ENCODE data around the gene PCDH15.
"Not testable (repeated sequence)": the region's sequence is repeated elsewhere in the genome, so short reads cannot be mapped to it uniquely, and the experiment has no call there.

PCDH15 gene

GRCh38 chr10:53980210-53980609, 820.8 kb downstream of the PCDH15 start:
- DNase-seq (ENCODE audit: low read depth), result no peak

- no peak for DNase-seq (ENCODE audit: low read depth)
Observed at GRCh38 chr10:53978301-53978700, 822.7 kb downstream of the PCDH15 start.

GRCh38 chr10:53977267-53977666, 823.8 kb downstream of the PCDH15 start:
- DNase-seq (ENCODE audit: low read depth), result no peak

GRCh38 chr10:53957401-53957800, 843.6 kb downstream of the PCDH15 start:
- DNase-seq (ENCODE audit: low read depth), result no peak

GRCh38 chr10:53955091-53955490, 845.9 kb downstream of the PCDH15 start:
- no peak for DNase-seq (ENCODE audit: low read depth)

GRCh38 chr10:53952698-53953630, 848.1 kb downstream of the PCDH15 start:
- DNase-seq (ENCODE audit: low read depth), result no peak

GRCh38 chr10:53939654-53940053, 861.4 kb downstream of the PCDH15 start:
- DNase-seq (ENCODE audit: low read depth), result no peak

GRCh38 chr10:53930648-53931047, 870.4 kb downstream of the PCDH15 start:
- no peak for DNase-seq (ENCODE audit: low read depth)

- DNase-seq (ENCODE audit: low read depth), result not testable (repeated sequence)
Observed at GRCh38 chr10:53924051-53924700, 876.9 kb downstream of the PCDH15 start.

GRCh38 chr10:53918755-53919154, 882.3 kb downstream of the PCDH15 start:
- no peak for DNase-seq (ENCODE audit: low read depth)

GRCh38 chr10:53909791-53910190, 891.2 kb downstream of the PCDH15 start:
- DNase-seq (ENCODE audit: low read depth), result no peak

GRCh38 chr10:53904506-53905241, 896.4 kb downstream of the PCDH15 start:
- DNase-seq (ENCODE audit: low read depth), result no peak

- no peak for DNase-seq (ENCODE audit: low read depth)
Observed at GRCh38 chr10:53903756-53904155, 897.3 kb downstream of the PCDH15 start.

GRCh38 chr10:53899463-53900160, 901.4 kb downstream of the PCDH15 start:
- DNase-seq (ENCODE audit: low read depth), result no peak

GRCh38 chr10:53898532-53898931, 902.5 kb downstream of the PCDH15 start:
- no peak for DNase-seq (ENCODE audit: low read depth)

- no peak for DNase-seq (ENCODE audit: low read depth)
Observed at GRCh38 chr10:53894145-53894544, 906.9 kb downstream of the PCDH15 start.

- no peak for DNase-seq (ENCODE audit: low read depth)
Observed at GRCh38 chr10:53893061-53893460, 908.0 kb downstream of the PCDH15 start.

- DNase-seq (ENCODE audit: low read depth), result no peak
Observed at GRCh38 chr10:53886325-53887300, 914.4 kb downstream of the PCDH15 start.

GRCh38 chr10:53864846-53865245, 936.2 kb downstream of the PCDH15 start:
- no peak for DNase-seq (ENCODE audit: low read depth)

GRCh38 chr10:53852450-53853175, 948.4 kb downstream of the PCDH15 start:
- no peak for DNase-seq (ENCODE audit: low read depth)
